Activated B cell treated with CpG ODN at 0.5 μM for 24 hours (primary cell): ENCODE measurements around the gene RAPGEF3. TPM values are rescaled to one million over a fixed set of nuclear protein-coding genes. Genes with fewer than 3 reads are reported as not detected.

Experiments
- ATAC-seq: fragments of 200-7000 bp; cut with Tn5 transposase; one replicate; pipeline ENCODE4 v1.10.0; 2021; ENCODE audit warnings: low read depth, mild to moderate bottlenecking, moderate library complexity
- CTCF ChIA-PET: fragments of 350-600 bp; sonication (Branson Sonifier 250); formaldehyde crosslinking; loops from one replicate; lab custom pipeline; 2021; ENCODE audit warnings: antibody characterized with exemption; lab: Charles Lee
- POLR2A ChIA-PET: fragments of 350-600 bp; sonication (Branson Sonifier 250); formaldehyde crosslinking; loops from one replicate; lab custom pipeline; 2021; ENCODE audit warnings: antibody characterized with exemption; lab: Charles Lee
- DNase-seq: peaks from one replicate; pipeline ENCODE4 v3.0.0; 2022
- H3K27ac Mint-ChIP-seq: one replicate; pipeline ENCODE4 v1.8.0; 2020; ENCODE audit warnings: mixed read lengths
- H3K27me3 Mint-ChIP-seq: one replicate; pipeline ENCODE4 v1.8.0; 2021; ENCODE audit warnings: mixed read lengths
- H3K36me3 Mint-ChIP-seq: one replicate; pipeline ENCODE4 v1.8.0; 2021; ENCODE audit warnings: low read depth, mixed read lengths
- H3K4me1 Mint-ChIP-seq: one replicate; pipeline ENCODE4 v1.8.0; 2021; ENCODE audit warnings: mixed read lengths
- H3K4me3 Mint-ChIP-seq: one replicate; pipeline ENCODE4 v1.8.0; 2020; ENCODE audit warnings: mild to moderate bottlenecking, mixed read lengths
- H3K9me3 Mint-ChIP-seq: one replicate; pipeline ENCODE4 v1.8.0; 2020; ENCODE audit warnings: mixed read lengths
- CTCF ChIP-seq: fragments of 200-600 bp; IDR thresholded peaks from one replicate; pipeline ENCODE4 v1.8.0; 2022; ENCODE audit warnings: antibody characterized with exemption, mild to moderate bottlenecking
- intact Hi-C: fragments of 100-400 bp; cut with micrococcal nuclease; formaldehyde crosslinking; loops from one replicate; pipeline ENCODE4 v1.15.1; 2024
- total RNA-seq: library from RNA; stranded (reverse); gene quantifications from 2 replicates; pipeline ENCODE4 v1.2.3, GENCODE V29; 2022

Gene RAPGEF3
- total RNA-seq, 1 donor from 2014 or later, result 5.0 TPM

- Mint-ChIP-seq H3K4me1 (peaks cover 4% of the 10 kb centered on the region), H3K27ac (no peak overlapping the region), H3K36me3 (peaks cover 65% of the 10 kb centered on the region), H3K27me3 (no peaks in the 10 kb centered on the region), H3K9me3 (no peaks in the 10 kb centered on the region), H3K4me3 (no peak overlapping the region)
- ATAC-seq, result no peak
- TF ChIP-seq CTCF, result no peak
- intact Hi-C loops, result loop anchor here (5.0 to 10.0 kb wide), 2 partner anchors 292 to 1014 kb away; no protein-coding TSS in a partner anchor
- no peak for DNase-seq
- ChIA-PET CTCF (no interaction called here), POLR2A (no interaction called here)
Observed at GRCh38 chr12:47689215-47689614, 69.5 kb downstream of the RAPGEF3 start.

- Mint-ChIP-seq H3K9me3 (no peaks in the 10 kb centered on the region), H3K27ac (no peak overlapping the region), H3K36me3 (peaks cover 62% of the 10 kb centered on the region), H3K27me3 (no peaks in the 10 kb centered on the region), H3K4me1 (peaks cover 4% of the 10 kb centered on the region), H3K4me3 (no peak overlapping the region)
- no peak for DNase-seq
- intact Hi-C loops, result loop anchor here (5.0 to 10.0 kb wide), 2 partner anchors 290 to 1013 kb away; no protein-coding TSS in a partner anchor
- ChIA-PET CTCF (interaction anchor here (1.1 to 4.9 kb wide), 7 partner anchors 36 to 1563 kb away, joined by 3 to 56 read pairs (median 5); no protein-coding TSS in a partner anchor), POLR2A (no interaction called here)
- no peak for TF ChIP-seq CTCF
- no peak for ATAC-seq
Observed at GRCh38 chr12:47687636-47688035, 71.0 kb downstream of the RAPGEF3 start.

- TF ChIP-seq CTCF, result peak; percentile 21
- ATAC-seq, result no peak
- Mint-ChIP-seq H3K4me1 (peaks cover 8% of the 10 kb centered on the region), H3K4me3 (no peak overlapping the region), H3K36me3 (peaks cover 61% of the 10 kb centered on the region), H3K27me3 (no peaks in the 10 kb centered on the region), H3K27ac (no peak overlapping the region), H3K9me3 (no peaks in the 10 kb centered on the region)
- intact Hi-C loops, result loop anchor here (1.0 to 10.0 kb wide), 4 partner anchors 35 to 1012 kb away; no protein-coding TSS in a partner anchor
- no peak for DNase-seq
- CTCF ChIA-PET, result interaction anchor here (0.6 to 4.9 kb wide), 16 partner anchors 8 to 1562 kb away, joined by 3 to 56 read pairs (median 4); partner anchors contain the start of gene RPAP3
- POLR2A ChIA-PET, result interaction anchor here (0.6 to 1.0 kb wide), 4 partner anchors 339 to 1697 kb away, joined by 3 read pairs; partner anchors contain the start of gene SCAF11
Observed at GRCh38 chr12:47686645-47687240, 71.9 kb downstream of the RAPGEF3 start.

Other genes with a start within 250 kb of the RAPGEF3 start
- 58.4 and 60.5 TPM in 2 replicates for gene RPAP3, start 52.9 kb downstream of the RAPGEF3 start, total RNA-seq
- 0.24 and 0.37 TPM in 2 replicates for gene ENDOU, start 33.4 kb downstream of the RAPGEF3 start, total RNA-seq
- gene SLC48A1, start 14.4 kb upstream of the RAPGEF3 start, total RNA-seq, result 12.7 and 12.8 TPM in 2 replicates
- gene HDAC7, start 61.0 kb upstream of the RAPGEF3 start, total RNA-seq, result 103 and 126 TPM in 2 replicates
- gene VDR, start 146.1 kb upstream of the RAPGEF3 start, total RNA-seq, result 0.64 and 0.86 TPM in 2 replicates
- gene TMEM106C, start 204.7 kb upstream of the RAPGEF3 start, total RNA-seq, result 24.5 and 31.3 TPM in 2 replicates
- gene COL2A1, start 245.6 kb upstream of the RAPGEF3 start, total RNA-seq, result not detected in 2 replicates